ENCODE data around the gene ALKBH8.
"Not testable (repeated sequence)": the region's sequence is repeated elsewhere in the genome, so short reads cannot be mapped to it uniquely, and the experiment has no call there.

DNA sequence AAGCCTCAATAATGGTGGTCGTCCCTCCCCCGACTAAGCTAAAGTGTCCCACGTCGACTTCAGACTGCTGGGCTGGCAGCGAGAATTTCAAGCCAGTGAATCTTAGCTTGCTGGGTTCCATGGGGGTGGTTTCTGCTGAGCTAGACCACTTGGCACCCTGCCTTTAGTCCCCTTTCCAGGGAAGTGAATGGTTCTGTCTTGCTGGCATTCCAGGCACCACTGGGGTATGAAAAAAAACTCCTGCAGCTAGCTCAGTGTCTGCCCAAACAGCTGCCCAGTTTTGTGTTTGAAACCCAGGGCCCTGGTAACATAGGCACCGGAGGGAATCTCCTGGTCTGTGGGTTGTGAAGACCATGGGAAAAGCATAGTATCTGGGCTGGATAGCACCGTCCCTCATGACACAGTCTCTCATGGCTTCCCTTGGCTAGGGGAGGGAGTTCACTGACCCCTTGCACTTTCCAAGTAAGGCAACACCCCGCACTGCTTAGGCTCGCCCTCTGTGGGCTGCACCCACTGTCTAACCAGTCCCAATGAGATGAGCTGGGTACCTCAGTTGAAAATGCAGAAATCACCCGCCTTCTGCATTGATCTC lies 99.2 kb downstream of the ALKBH8 start:
- TF ChIP-seq, protein P1, sequence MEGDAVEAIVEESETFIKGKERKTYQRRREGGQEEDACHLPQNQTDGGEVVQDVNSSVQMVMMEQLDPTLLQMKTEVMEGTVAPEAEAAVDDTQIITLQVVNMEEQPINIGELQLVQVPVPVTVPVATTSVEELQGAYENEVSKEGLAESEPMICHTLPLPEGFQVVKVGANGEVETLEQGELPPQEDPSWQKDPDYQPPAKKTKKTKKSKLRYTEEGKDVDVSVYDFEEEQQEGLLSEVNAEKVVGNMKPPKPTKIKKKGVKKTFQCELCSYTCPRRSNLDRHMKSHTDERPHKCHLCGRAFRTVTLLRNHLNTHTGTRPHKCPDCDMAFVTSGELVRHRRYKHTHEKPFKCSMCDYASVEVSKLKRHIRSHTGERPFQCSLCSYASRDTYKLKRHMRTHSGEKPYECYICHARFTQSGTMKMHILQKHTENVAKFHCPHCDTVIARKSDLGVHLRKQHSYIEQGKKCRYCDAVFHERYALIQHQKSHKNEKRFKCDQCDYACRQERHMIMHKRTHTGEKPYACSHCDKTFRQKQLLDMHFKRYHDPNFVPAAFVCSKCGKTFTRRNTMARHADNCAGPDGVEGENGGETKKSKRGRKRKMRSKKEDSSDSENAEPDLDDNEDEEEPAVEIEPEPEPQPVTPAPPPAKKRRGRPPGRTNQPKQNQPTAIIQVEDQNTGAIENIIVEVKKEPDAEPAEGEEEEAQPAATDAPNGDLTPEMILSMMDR (IDR thresholded peaks at IDR 0.05), result not testable (repeated sequence)
- not testable (repeated sequence) for TF ChIP-seq POLR2A, POLR2AphosphoS5, EP300 (IDR thresholded peaks at IDR 0.05)

All from sigmoid colon (tissue), 4 donors.